AG04450 (cell line): ENCODE measurements around the gene SZRD1. TPM values are rescaled to one million over a fixed set of nuclear protein-coding genes. Genes with fewer than 3 reads are reported as not detected.

Source experiments
- CTCF ChIA-PET: fragments of 300-600, 350-600 bp; formaldehyde crosslinking; extraction: SDS; loops from one replicate; lab custom pipeline; 2022; ENCODE audit warnings: antibody characterized with exemption, inconsistent platforms; lab: Charles Lee
- POLR2A ChIA-PET: fragments of 350-600 bp; formaldehyde crosslinking; extraction: SDS; loops from one replicate; lab custom pipeline; 2021; ENCODE audit warnings: antibody characterized with exemption, inconsistent platforms; lab: Yijun Ruan, JAX
- DNase-seq: peaks from one replicate; pipeline ENCODE4 v3.0.0-alpha.2; 2011; ENCODE audit warnings: low read depth, low spot score
- H3K27ac ChIP-seq: one replicate; pipeline ENCODE4 v1.5.1; 2012; ENCODE audit warnings: low read depth, low read length, control low read depth
- H3K27me3 ChIP-seq: one replicate; pipeline ENCODE4 v1.6.0; 2012; ENCODE audit warnings: low read length; ENCODE audit not compliant: control insufficient read depth, insufficient read depth
- H3K4me3 ChIP-seq: 2 replicates; pipeline ENCODE4 v1.5.1; 2011; ENCODE audit warnings: mild to moderate bottlenecking, low read depth, low read length, control low read depth
- H3K9me3 ChIP-seq: 2 replicates; pipeline ENCODE4 v1.5.1; 2012; ENCODE audit warnings: low read length; ENCODE audit not compliant: control insufficient read depth, insufficient read depth
- polyA minus RNA-seq: library from RNA; depleted of rRNA, polyadenylated mRNA; stranded (reverse); fragments of >200 nt; gene quantifications from 2 replicates; pipeline ENCODE4 v1.2.3, GENCODE V29; 2011; rRNA and poly(A)+ RNA removed
- polyA plus RNA-seq: library from polyadenylated mRNA; depleted of rRNA; stranded (reverse); fragments of >200 nt; gene quantifications from 2 replicates; pipeline ENCODE4 v1.2.3, GENCODE V29; 2011; rRNA removed
- TF ChIP-seq, protein P1 (sequence below): IDR thresholded peaks from 2 replicates; pipeline ENCODE4 v1.5.1; 2011; ENCODE audit warnings: low read depth, low read length, control low read depth, inconsistent platforms

The SZRD1 gene, protein sequence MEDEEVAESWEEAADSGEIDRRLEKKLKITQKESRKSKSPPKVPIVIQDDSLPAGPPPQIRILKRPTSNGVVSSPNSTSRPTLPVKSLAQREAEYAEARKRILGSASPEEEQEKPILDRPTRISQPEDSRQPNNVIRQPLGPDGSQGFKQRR
- polyA plus RNA-seq (92.0 and 119 TPM in 2 replicates), polyA minus RNA-seq (76.0 and 99.9 TPM in 2 replicates)

DNA sequence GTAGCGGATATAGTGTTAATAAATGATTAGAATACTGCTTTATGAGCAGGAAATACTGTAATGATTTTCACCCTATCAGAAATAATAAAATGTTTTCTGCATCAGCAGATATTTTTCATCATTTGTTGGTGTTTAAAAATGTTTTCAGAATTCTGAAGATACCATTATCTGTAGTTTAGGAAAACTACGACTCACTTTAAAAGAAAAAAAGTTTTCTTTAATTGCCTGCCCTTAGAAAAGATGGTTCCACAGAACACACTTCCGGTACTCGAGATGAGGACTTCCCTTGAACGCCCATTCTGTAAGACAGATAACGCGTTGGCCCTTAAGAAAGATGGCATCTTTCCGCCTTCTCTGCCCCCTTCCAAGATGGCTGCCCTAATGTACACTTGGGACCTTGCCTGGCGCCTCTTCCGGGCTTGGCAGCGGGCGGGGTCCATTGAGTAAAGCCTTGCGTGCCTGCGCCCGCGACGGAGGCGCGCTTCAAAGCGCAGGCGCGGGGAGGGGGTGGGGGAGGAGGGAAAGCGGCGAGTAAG lies at the start of gene SZRD1:
Gene SZRD1 (plus strand): TSS at position 521 of the 536 bp plus-strand sequence. CDS start 16 bp downstream, outside the sequence.
- Histone ChIP-seq H3K4me3 (peak within 1 kb of the TSS; percentile 84), H3K27ac (peak within 1 kb of the TSS; percentile 97), H3K27me3 (no peaks in the 10 kb centered on the region), H3K9me3 (no peaks in the 10 kb centered on the region)
- CTCF ChIA-PET, result no interaction called here
- POLR2A ChIA-PET, result interaction anchor here (0.6 to 1.6 kb wide), 4 partner anchors 9 to 36 kb away, joined by 3 to 4 read pairs (median 3); no protein-coding TSS in a partner anchor
- TF ChIP-seq, protein P1, sequence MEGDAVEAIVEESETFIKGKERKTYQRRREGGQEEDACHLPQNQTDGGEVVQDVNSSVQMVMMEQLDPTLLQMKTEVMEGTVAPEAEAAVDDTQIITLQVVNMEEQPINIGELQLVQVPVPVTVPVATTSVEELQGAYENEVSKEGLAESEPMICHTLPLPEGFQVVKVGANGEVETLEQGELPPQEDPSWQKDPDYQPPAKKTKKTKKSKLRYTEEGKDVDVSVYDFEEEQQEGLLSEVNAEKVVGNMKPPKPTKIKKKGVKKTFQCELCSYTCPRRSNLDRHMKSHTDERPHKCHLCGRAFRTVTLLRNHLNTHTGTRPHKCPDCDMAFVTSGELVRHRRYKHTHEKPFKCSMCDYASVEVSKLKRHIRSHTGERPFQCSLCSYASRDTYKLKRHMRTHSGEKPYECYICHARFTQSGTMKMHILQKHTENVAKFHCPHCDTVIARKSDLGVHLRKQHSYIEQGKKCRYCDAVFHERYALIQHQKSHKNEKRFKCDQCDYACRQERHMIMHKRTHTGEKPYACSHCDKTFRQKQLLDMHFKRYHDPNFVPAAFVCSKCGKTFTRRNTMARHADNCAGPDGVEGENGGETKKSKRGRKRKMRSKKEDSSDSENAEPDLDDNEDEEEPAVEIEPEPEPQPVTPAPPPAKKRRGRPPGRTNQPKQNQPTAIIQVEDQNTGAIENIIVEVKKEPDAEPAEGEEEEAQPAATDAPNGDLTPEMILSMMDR, result no peak
- peak; percentile 99 for DNase-seq

DNA sequence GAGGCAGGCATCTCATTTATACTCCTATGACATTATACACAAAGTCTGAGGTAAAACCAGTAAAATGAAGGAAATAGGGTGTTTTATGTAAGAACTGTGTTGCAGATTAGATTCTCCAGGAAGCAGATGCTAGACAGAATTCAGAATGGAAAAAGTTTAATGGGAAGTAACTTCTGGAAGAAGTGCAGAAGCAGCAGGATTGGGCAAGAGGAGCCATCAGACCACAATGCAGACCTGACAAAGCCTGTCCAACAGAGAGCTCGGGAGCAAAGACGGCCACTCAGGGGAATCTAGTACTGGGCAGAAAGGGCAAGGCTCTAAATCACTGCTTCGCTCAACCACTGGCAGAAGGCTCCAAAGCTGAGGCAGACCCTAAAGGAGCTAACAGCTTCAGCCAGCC lies 48.5 kb upstream of the SZRD1 start:
- Histone ChIP-seq H3K4me3 (no peak overlapping the region), H3K27me3 (no peaks in the 10 kb centered on the region), H3K27ac (no peak overlapping the region), H3K9me3 (no peaks in the 10 kb centered on the region)
- CTCF ChIA-PET, result interaction anchor here (0.6 to 1.3 kb wide), 2 partner anchors 34 to 515 kb away, joined by 3 read pairs; partner anchors contain the start of gene FBXO42
- POLR2A ChIA-PET, result interaction anchor here (1.0 kb wide), 1 partner anchor 58 kb away, joined by 3 read pairs; no protein-coding TSS in a partner anchor
- TF ChIP-seq, protein P1, result no peak
- no peak for DNase-seq

DNA sequence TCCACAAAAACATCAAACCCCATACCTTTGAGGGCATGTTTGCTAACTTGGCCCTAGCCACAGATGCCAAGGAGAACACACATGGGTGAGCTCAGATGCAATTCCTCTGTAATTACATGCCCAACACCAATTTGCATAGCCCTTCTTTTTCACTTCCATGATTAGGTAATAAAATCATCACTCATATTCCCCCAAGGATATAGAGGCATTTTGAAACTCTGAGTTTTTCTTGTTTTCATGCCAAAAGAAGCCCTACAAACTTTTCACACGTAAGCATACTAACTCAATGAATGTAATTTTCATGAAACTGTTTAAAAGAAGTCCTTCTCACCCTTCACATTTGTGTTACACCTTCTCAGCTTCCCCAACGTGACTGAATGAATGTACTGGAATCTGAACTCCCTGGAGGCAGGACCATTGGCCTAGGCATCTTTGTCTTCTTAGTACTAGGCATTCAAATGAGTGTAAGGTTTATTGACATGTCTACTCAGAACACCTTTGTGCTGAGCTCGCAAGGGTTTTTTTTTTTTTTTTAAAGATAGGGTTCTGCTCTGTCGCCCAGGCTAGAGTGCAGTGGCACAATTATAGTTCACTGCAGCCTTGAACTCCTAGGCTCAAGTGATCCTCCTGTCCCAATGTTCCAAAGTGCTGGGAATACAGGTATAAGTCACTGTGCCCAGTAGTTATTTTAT lies 45.7 kb upstream of the SZRD1 start:
- TF ChIP-seq, protein P1, result no peak
- no peak for DNase-seq
- Histone ChIP-seq H3K27me3 (no peaks in the 10 kb centered on the region), H3K4me3 (no peak overlapping the region), H3K9me3 (no peaks in the 10 kb centered on the region), H3K27ac (no peak overlapping the region)
- ChIA-PET CTCF (interaction anchor here (0.6 to 1.3 kb wide), 2 partner anchors 13 to 30 kb away, joined by 3 read pairs; partner anchors contain the start of gene FBXO42), POLR2A (no interaction called here)

DNA sequence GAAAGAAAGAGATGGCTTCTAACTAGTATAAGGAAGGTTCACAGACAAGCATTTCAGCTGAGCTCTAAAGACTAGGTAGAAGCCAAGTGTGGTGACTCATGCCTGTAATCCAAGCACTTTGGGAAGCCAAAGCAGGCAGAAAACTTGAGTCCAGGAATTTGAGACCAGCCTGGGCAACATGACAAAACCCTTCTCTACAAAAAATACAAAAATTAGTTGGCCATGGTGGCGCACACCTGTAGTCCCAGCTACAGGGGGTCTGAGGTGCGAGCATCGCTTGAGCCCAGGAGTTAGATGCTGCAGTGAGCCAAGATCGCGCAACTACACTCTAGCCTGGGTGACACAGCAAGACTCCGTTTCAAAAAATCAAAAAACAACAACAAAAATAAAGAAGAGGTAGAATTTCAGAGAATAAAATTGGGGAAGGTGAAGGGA lies 42.6 kb upstream of the SZRD1 start:
- no peaks in the 10 kb centered on the region for H3K9me3 ChIP-seq
- TF ChIP-seq, protein P1, result no peak
- no peaks in the 10 kb centered on the region for H3K27me3 ChIP-seq
- CTCF ChIA-PET, result no interaction called here
- POLR2A ChIA-PET, result no interaction called here
- H3K4me3 ChIP-seq, result no peak overlapping the region
- H3K27ac ChIP-seq, result peak overlapping the region; percentile 39
- peak; percentile 49 for DNase-seq
